Inflammatory macrophage (primary cell): Measurements from ENCODE around the gene NLRP6.
"Not testable (repeated sequence)": the region's sequence is repeated elsewhere in the genome, so short reads cannot be mapped to it uniquely, and the experiment has no call there.

ENCODE experiments used
- DNase-seq, 2 donors: peaks; one replicate each; pipeline ENCODE4 v3.0.0-alpha.2; 2020 to 2022

NLRP6 gene

DNA sequence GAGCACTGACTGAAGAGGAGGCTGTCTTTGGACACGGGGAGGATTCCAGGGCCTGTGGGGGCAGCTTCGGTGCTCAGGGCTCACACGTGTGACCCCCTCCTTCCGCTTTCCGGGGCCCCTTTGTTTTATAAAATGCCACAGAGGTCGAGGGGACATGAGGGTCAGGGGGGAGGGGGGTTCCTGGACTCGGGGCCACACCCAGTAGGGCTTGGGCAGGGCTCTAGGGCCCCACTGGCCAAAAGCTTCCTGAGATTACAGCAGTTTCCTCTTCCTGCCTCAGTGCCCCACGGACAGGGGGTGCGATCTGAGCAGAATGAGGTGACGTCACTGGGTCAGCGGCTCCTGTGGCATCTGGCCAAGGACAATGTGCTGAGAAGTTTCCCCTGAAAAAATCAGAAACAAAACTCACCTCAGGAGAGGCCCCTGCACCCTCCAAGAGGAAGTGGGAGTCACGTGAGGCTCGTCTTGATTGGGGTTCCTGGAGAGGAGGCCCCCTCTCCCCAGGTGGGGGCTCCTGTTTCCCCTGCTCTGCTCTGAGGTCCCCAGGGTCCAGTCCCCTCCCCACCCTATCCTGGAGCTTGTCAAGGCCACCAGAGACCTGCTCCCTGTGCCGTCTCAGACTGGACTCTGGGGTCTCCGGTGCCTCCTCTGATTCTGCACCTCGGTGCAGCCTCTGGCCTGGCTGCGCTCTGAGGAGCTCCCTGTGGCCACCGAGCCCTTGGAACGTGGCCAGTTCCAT lies 48.8 kb downstream of the NLRP6 start:
- DNase-seq = peak; percentile 49 to 66

DNA sequence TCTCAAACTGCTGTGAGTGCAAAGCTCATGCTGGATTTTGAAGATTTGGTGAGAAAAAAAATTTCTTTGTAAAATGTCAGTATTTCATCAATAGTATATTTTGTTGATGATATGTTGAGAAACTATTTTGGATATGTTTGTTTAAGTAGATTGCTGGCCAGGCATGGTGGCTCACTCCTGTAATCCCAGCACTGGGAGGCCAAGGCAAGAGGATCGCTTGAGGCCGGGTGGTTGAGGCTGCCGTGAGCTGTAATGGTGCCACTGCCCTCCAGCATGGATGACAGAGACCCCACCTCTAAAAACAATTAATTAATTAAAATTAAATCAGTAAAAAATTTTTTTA lies 49.3 kb downstream of the NLRP6 start:
- DNase-seq = peak in 1 of 2 donors; percentile 1

DNA sequence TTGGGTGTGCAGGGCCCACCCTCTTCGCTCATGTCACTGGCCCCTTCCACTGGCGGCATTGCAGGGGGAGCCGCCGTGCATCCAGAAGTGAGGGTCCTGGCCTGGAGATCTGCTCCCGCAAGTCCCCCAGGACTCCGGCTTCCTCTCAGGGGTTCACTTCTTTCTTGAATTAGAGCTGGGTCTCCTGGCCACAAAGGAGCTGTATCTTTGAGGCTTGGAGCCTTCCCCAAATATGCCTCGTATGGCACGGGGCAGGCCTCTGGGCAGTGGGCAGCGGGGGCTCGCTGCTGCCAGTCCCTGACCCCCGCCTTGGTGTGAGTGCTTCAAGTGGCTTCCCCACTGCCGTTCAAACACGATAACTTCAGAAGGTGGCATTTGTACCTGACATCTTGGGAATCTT lies 49.8 kb downstream of the NLRP6 start:
- DNase-seq = no peak

DNA sequence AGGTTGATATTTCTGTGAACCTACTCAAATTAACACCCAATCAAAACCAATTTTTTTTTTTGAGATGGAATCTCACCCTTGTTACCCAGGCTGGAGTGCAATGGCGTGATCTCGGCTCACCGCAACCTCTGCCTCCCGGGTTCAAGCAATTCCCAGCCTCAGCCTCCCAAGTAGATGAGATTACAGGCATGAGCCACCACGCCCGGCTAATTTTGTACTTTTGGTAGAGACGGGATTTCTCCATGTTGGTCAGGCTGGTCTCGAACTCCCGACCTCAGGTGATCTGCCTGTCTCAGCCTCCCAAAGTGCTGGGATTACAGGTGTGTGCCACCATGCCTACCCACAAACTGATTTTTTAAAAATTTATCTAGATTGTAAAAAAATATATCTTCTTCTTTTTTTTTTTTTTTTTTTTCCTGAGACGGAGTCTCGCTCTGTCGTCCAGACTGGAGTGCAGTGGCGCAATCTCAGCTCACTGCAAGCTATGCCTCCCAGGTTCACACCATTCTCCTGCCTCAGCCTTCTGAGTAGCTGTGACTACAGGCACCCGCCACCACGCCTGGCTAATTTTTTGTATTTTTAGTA lies 50.4 kb downstream of the NLRP6 start:
- DNase-seq = not testable (repeated sequence)

DNA sequence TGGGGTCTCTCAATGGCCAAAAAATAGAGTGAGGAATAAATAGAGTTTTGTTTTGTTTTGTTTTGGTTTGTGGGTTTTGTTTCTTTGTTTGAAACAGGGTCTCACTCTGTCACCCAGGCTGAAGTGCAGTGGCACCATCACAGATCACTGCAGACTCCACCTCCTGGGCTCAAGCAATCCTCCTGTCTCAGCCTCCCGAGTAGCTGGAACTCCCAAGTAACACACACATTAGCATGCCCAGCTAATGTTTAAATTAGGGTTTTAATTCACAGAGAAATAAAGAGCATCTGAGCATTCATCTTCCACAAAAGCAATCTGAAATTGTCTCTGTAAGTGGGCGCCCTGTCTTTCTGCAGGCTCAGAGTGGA lies 51.7 kb downstream of the NLRP6 start:
- no peak for DNase-seq

DNA sequence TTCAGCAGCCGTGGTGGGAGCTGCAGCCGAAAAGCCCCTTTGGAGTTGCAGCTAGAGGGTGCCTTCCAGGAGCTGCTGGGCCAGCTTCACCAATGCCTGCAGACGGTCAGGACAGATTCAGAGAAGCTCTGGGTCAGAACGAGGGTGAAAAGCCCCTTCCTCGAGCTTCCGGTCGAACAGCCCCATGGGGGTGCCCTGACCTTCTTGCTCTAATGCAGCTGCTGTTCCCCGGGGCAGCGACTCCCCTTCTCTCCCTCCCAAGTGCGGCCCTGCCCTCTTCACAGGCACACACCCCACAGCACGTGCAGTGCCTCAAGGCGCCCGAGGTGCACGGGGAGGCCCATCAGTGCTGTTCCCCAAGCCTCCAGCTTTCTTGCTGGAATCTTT lies 52.1 kb downstream of the NLRP6 start:
- DNase-seq = no peak

DNA sequence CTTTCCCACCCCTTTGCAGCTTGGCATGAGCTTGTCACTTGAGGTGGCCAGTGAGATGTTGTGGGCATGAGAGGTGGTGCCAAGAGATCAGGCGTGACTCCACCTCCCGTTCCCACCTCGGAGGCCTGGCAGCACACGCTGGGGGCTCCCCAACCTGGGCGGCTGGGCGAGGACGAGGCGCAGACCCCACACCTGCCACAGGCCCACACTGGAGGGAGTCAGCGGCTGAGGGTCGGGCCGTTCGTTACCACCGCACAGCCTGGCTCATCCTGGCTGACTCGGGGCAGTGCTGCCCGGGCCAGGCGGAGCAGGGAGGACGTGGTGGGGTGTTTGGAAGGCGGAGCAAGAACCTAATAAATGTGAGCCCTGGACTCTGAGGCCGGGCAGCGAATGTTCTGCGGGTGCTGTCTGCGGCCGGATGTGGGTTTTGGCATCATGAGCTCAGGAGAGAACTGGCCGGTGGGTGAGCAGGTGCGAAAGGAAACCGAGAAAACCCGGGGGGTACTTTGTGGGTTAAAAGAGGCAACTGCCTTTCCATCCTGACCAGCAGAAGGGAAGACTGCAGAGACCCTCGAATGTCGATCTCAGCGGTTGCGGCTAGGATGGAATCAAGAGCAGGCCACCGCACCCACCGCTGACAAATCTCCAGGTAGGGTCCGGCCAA lies 52.6 kb downstream of the NLRP6 start:
- no peak for DNase-seq

DNA sequence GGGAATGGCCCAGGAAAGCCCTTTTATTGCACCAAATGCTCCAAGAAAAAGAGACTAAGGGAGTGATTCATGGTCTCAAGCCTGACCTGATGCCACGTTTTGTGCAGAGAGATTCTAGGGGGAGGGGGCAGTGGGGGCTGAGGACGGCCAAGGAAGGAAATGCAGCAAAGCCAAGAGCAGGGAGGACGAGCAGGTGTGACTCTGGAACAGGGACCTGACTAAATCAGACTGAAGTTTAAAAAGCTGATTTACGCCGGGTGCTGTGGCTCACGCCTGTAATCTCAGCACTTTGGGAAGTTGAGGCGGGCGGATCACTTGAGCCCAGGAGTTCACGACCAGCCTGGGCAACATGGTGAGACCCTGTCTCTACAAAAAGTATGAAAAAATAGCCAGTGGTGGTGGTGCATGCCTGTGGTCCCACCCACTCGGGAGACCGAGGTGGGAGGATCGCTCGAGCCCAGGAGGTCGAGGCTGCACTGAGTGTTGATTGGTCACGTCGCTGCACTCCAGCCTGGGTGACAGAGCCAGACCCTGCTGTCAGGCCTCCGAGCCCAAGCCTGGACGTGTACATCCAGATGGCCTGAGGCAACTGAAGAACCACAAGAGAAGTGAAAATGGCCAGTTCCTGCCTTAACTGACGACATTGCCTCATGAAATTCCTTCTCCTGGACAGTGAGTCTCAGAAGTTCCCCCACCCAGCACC lies 53.3 kb downstream of the NLRP6 start:
- no peak for DNase-seq

DNA sequence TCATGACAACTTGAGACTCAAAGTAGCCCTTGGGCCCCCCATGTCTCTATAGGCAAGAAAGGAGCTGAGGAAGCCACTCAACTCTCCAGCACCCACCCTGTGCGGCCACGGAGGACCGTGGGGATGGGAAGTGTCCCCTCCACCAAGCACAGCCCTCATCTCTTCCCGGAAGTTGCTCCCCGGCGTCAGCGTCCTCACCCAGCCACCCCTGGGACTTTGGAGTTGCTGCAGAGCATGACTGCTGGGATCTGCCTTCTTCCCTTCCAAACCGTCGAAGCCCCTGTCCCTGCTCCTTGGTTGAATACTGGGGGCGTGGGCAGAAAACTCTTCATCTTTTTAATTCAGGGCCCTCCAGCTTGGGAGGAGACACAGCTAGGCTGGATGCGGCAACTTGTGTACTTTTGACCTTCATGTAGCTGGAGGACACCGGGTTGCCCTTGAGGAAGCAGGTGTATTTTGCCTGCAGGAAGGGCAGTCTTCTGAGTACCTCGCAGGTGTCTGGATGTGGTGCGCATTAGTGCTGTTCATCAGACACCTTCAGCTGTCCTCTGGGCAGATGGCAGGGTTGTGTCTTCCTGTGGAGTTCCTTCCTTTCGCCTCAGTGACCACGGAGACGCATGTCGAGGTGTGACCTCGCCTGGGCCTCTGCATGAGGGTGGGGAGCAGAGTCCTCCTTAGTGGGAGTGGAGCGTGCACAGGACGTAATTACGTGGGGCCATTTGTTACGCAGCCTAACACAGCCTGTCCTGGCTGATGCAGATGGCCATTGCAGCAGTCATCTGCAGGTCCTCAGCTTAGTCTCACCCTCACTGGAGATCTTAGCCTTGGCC lies 54.7 kb downstream of the NLRP6 start:
- DNase-seq = no peak

DNA sequence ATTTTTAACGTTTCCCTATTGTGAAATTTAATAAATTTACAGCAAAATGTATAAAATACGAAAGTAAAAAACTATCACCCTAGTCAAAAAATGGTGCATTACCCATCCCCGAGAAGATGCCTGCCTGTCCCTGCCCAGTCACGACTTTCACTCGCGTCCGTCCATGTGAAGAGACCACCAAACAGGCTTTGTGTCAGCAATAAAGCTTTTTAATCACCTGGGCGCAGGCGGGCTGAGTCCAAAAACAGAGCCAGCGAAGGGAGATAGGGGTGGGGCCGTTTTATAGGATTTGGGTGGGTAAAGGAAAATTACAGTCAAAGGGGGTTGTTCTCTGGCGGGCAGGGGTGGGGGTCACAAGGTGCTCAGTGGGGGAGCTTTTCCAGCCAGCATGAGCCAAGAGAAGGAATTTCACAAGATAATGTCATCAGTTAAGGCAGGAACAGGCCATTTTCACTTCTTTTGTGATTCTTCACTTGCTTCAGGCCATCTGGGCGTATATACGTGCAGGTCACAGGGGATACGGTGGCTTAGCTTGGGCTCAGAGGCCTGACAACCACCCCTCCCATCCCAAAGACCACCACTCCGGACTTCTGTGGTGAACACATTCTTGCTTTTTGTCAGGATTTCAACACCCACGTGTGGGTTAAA lies 55.5 kb downstream of the NLRP6 start:
- not testable (repeated sequence) for DNase-seq

DNA sequence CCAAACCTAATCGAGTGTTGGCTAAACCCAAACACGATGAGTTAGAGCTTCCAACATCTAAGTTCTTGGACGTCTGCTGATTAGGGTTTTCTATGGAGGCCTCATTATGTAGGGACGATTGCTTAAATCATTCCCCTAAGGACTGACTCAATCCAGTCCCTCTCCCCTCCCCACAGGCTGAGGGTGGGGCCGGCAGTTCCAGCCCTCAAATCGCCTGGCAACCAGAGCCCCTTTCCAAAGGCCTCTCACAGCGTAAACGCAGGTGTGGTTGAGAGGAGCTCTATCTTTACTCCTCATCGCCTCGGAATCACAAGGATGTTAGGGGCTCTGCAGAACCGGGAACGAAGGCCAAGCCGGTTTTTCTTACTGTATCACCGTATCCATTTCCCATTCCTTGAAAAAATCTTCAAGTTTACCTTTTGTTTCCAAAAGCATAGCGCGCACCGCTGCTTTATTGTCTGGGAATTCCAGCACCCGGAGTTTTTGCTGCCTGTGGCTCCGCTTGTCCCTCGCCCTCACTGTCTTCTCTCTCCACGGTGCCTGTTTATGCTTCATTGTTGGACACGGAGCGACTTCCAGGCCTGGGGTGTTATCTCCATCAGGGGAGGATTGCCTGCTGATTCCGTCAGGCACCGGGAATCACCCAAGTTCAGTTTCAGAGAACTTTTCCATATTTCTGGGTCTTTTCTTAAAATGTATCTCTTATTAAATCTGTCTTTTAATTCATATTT lies 56.2 kb downstream of the NLRP6 start:
- no peak for DNase-seq
